GM19372 (cell line): Measurements from ENCODE around the gene LCN6.
"Not testable (repeated sequence)": the region's sequence is repeated elsewhere in the genome, so short reads cannot be mapped to it uniquely, and the experiment has no call there.

Source experiments
- ATAC-seq: cut with Tn5 transposase; IDR thresholded peaks from one replicate; pipeline ENCODE4 v1.9.1; 2021; ENCODE audit warnings: mild to moderate bottlenecking, low read depth, moderate library complexity; ENCODE audit not compliant: unreplicated experiment

LCN6 gene

DNA sequence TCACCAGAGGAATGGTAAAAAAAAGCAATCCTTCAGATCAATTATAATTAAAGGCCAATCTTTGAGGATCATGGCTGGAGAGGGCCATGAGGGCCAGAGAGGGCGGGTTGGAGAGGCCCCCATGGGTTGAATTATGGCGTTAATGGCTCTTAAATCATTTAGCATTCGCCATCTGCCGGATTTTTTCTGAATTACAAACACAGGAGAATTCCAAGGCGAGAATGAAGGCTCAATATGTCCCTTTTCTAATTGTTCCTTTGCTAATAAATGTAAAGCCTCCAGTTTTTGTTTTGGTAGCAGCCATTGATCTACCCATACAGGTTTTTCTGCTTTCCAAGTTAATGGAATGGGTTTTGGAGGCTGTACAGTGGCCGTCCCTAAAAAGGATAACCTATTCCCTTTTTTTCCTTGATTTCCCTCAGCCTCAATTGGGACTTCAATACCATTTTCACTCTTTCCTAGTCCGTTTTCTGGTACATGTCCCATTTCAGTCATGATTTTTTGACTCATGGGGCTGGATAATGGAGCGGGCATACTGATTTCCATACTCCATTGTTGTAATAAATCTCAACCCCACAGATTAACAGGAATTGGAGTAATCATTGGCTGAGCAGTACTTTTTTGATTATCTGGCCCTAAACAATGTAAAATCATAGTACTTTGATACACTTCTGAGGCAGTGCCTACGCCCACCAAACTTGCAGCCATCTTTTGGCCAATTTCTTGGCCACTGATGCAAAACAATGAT lies 36.1 kb upstream of the LCN6 start:
- ATAC-seq: no peak

DNA sequence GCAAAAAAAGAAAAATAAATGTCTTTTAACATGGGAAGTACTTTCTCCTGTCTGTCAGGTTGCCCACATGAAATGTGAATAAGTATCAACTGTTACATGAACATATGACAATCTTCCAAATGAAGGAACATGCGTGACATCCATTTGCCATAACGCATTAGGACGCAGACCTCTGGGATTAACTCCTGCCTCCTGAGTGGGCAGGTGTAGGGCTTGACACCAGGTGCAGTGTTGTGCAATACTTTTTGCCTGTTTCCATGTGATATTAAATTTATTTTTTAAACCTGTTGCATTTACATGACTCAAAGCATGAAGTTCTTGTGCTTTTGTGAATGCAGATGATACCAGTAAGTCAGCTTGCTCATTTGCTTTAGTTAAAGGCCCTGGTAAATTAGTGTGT lies 34.1 kb upstream of the LCN6 start:
- ATAC-seq: no peak

DNA sequence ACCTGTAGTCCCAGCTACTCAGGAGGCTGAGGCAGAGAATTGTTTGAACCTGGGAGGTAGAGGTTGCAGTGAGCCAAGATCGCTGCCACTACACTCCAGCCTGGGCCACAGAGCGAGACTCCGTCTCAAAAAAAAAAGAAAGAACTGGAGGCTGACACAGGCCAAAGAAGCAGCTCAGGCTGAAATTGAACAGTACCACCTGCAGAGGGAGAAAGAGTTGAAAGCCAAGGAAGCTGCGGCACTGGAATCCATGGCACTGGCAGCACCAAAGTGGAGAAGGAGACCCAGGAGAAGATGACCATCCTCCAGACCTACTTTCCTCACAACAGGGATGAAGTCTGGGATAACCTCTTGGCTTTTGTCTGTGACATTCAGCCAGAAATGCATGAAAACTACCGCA lies 31.5 kb upstream of the LCN6 start:
- ATAC-seq: no peak

DNA sequence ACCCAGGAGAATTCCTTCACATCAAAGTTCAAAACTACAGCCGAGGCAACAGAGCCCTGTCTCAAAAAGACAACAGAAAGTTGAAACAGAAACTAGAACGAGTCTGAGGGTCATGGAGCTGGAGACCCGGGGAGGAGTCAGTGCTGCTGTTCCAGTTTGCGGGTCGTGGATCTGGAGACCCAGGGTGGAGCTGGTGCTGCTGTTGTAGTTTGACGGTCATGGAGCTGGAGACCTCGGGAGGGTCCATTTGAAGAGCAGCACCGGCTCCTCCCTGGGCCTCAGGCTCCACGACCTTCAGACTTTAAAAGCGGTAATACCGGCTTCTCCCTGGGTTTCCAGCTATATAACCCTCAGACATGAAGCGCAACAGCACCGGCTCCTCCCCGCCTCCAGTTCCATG lies 29.0 kb upstream of the LCN6 start:
- no peak for ATAC-seq

DNA sequence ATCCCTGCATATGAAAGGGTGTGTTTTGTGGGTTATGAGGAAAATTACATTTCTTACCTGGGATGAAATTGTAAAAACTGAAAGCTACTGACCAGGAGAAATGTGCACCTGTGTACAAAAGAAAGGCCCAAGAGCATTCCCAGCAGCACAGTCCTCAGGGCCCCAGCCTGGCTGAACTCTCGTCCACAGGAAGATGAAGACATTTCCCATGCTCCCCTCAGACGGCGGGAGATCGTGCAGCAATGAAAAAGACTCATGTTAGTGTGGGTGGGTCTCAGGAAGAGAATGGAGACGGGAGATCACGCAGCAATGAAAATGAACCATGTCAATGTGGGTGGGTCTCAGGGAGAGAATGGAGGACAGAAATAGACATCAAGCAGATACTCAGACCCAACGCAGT lies 28.6 kb upstream of the LCN6 start:
- ATAC-seq: no peak

DNA sequence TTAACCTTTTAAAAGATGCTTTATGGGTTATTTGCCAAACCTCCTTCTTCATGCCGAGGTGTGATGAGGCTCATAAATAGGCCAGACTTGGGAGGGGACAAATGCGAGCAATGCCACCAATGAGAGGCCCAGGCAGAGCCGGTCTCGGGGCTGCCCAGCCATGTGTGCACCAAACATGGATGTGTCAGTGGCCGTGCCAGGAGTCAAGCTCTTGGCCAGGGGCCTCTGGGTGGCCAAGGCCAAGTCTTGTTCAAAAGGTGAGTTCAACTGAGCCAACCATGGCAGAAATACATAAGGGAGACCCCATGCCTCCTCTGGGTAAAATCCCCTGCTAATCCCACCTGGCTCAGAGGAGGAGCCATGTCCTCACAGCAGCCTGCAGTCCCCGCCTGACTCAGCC lies 26.9 kb upstream of the LCN6 start:
- ATAC-seq: no peak

DNA sequence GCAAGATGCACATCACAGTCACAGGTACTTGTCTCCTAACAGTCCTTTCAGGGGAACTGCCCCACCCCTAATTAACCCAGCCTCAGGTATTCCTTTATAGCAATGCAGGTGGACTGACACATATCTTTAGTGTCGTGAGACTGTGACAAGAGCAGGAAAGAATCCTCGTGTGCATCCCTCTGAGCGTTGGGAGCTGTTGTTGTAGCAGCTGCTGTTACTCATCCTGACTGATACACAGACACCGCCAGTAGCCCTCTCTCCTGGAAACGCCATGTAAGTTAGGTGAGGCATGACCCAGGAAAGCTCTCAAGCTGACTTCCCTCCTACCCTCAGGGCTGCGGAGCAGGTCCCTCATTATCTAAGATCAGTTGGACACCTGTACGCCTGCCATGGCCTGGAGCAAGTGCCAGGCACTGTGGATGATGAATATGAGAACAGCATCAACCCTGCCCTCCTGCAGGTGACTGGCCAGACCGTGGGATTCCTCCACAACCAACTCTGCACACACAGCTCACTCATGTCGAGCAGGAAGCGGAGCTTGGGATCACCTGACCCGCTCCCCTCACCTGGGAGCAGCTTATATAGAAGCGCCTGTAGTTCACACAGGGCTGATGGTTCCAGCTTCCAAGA lies 26.2 kb upstream of the LCN6 start:
- no peak for ATAC-seq

- no peak for ATAC-seq
Measured at GRCh38 chr9:136773386-136774044, 25.2 kb upstream of the LCN6 start.

DNA sequence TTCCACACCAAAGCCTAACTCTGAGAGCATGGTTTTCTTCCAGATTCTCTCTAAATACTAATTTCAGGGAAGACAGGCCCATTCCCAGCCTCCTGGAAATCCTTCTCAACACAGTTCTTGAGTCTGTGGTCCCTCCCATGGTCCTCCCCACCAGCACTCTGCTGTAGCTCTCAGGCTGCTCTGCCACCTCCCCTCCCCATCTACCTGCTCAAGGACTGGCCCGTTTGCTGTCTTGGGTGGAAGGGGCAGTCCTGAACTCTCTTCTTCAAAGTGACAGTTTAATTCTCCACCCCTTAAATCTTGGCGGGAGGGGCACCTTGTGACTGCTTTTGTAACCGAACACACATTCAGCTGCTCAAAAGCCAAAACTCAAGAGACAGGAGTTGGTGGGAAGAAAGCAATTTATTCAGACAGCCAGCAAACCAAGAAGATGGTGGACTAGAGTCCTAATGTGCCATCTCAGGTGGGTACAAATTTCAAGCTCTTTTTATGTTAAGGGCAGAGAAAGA lies 23.6 kb upstream of the LCN6 start:
- no peak for ATAC-seq

GRCh38 chr9:136769710-136770191 lies 21.4 kb upstream of the LCN6 start:
- ATAC-seq: no peak

- not testable (repeated sequence) for ATAC-seq
Measured at GRCh38 chr9:136766410-136767120, 18.2 kb upstream of the LCN6 start.

GRCh38 chr9:136765745-136766409 lies 17.6 kb upstream of the LCN6 start:
- not testable (repeated sequence) for ATAC-seq

- ATAC-seq: no peak
Measured at GRCh38 chr9:136765041-136765440, 16.7 kb upstream of the LCN6 start.

DNA sequence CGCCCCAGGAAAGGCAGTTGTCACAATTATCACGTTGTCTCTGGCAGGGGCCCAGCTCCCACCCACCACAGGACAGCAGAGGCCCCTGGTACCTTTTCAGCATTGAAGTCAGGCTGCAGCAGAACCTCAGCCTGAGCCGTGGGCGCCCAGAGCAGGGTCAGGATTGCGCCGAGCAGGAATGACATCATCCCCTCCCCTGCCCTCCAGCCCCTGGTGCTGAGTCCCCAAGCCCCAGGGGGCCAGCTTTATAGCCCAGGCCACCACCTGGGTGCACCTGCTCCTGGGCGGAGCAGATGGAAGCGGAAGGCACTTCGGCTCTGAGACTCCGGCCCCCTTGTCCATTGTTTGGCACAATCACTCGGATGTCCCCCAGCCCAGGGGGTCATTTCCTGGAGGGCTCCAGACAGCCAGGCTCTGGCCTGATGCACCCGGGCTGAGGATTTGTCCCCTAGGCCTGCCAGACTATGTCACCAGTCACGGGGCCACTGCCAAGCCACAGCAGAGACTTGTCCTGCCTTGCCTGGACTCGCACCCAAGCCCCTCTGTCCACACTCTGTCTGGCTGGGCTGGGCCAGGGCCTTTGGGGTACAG lies 16.1 kb upstream of the LCN6 start, which contains the start of gene LCN15:
Gene LCN15 (minus strand): TSS at position 218 of the 591 bp plus-strand sequence. CDS start 30 bp downstream, at position 188.
- ATAC-seq: no peak

GRCh38 chr9:136763649-136764035 lies 15.3 kb upstream of the LCN6 start:
- ATAC-seq: no peak

DNA sequence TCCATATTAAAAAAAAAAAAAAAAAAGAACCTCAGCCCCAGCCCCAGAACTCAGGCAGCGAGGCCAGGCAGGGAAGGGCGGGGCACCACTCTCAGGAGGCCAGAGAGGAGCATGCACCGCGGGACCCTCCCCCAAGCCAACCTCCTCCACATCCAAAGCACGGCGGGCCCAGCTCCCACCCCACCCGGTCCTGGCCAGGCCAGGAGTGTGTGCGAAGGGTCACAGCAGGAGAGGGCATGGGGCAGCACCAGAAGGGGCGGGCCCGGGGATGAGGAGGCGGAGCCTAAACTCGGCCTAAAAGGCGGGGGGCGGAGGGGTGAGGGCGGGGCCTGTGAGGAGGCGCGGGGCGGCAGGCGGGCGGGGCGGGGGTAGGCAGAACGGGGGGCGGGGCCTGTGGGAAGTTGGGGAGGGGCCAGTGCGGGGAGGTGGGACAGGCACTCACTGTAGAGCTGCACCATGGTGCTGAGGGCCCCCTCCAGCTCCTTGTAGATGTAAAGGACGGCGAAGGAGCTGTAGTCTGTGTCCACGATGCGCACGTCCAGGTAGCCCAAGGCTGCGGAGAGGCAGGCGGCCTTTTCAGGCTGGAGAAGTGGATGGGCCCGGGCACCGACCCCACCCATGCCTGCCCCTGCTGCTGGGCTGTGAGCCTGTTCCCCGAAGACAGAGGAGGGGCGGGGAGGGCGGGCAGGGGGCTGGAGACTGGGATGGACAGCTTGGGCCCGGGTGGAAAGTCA lies 14.8 kb upstream of the LCN6 start:
- no peak for ATAC-seq

DNA sequence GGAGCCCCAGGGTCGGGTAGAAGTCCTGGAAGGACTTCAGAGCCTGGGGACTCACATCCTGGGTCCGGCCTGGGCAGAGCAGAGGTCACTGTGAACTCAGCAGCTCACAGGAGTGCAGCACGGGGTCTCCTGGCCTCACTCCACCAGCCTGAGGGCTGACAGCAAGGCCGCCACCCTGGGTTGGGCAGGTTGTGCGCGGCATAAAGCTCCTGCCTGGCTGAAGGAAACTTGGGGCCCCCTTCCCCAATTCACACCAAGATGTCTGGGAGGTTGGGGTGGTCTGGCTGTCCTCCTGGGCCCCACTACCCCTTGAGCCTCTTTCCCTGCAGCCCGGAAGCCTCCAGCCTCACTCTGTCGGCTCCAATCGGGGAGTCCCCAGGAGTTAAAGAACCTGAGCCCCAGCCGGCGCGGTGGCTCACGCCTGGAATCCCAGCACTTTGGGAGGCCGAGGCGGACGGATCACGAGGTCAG lies 13.9 kb upstream of the LCN6 start:
- no peak for ATAC-seq

DNA sequence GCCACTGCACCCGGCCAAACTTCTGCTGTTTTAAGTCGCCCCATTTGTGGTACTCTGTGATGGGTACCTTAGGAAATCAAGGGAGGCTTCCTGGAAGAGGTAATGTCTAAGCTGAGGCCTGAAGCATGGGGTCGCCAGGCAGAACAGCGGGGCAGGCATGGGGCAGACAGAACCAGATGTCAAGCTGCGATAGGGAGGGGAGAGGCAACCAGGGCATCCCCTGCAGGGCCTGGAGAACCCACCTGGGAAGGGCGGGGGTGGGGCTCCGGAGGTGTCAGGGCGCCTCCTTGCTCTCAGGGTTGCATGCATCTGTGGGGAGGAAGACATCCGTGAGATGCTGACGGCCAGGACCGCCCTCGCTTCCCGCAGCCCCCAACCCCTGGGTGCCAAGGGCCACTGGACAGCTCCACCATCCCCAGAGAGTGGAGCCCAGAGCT lies 13.2 kb upstream of the LCN6 start:
- ATAC-seq: no peak
